ENCODE data around the gene G6PC2.
"Not testable (repeated sequence)": the region's sequence is repeated elsewhere in the genome, so short reads cannot be mapped to it uniquely, and the experiment has no call there.

Gene G6PC2, protein sequence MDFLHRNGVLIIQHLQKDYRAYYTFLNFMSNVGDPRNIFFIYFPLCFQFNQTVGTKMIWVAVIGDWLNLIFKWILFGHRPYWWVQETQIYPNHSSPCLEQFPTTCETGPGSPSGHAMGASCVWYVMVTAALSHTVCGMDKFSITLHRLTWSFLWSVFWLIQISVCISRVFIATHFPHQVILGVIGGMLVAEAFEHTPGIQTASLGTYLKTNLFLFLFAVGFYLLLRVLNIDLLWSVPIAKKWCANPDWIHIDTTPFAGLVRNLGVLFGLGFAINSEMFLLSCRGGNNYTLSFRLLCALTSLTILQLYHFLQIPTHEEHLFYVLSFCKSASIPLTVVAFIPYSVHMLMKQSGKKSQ

GRCh38 chr2:168901003-168901402 lies at the start of gene G6PC2:
G6PC2 (plus strand) TSS chr2:168901291; CDS start chr2:168901332, 41 bp downstream.
- DNase-seq = no peak

GRCh38 chr2:168851674-168852320 lies 49.3 kb upstream of the G6PC2 start:
- no peak for DNase-seq

GRCh38 chr2:168852481-168852880 lies 48.6 kb upstream of the G6PC2 start:
- DNase-seq = no peak

- DNase-seq = no peak
These were observed 47.6 kb upstream of the G6PC2 start for GRCh38 chr2:168853471-168853870.

- no peak for DNase-seq
These were observed 46.4 kb upstream of the G6PC2 start for GRCh38 chr2:168854651-168855050.

DNA sequence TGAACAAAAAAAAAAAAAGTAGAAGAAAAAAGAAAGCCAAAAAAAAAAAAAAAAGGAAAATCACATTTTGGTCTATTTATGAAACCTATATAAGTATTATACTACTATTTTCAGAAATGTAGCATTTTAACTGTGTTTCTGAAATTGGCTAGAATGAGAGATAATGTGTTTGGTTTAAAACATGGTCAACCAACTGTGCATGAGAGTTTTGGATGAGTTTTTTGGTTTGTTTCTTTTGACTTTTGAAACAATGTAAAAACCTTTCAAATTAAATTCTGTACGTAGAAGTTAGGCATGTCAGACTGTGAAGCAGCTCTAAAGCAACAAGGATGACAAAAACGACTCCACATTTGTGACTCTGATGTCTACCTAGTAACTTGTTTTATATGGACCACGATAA lies 45.5 kb upstream of the G6PC2 start:
- DNase-seq = no peak

- DNase-seq = no peak
These were observed 42.9 kb upstream of the G6PC2 start for GRCh38 chr2:168858146-168858545.

- not testable (repeated sequence) for DNase-seq
These were observed 33.9 kb upstream of the G6PC2 start for GRCh38 chr2:168867164-168867563.

GRCh38 chr2:168870369-168870768 lies 30.7 kb upstream of the G6PC2 start:
- DNase-seq = not testable (repeated sequence)

DNA sequence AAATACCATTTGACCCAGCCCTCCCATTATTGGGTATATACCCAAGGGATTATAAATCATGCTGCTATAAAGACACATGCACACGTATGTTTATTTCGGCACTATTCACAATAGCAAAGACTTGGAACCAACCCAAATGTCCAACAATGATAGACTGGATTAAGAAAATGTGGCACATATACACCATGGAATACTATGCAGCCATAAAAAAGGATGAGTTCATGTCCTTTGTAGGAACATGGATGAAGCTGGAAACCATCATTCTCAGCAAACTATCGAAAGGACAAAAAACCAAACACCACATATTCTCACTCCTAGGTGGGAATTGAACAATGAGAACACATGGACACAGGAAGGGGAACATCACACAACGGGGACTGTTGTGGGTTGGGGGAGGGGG lies 30.3 kb upstream of the G6PC2 start:
- not testable (repeated sequence) for DNase-seq

GRCh38 chr2:168874368-168875054 lies 26.6 kb upstream of the G6PC2 start:
- DNase-seq = no peak

DNA sequence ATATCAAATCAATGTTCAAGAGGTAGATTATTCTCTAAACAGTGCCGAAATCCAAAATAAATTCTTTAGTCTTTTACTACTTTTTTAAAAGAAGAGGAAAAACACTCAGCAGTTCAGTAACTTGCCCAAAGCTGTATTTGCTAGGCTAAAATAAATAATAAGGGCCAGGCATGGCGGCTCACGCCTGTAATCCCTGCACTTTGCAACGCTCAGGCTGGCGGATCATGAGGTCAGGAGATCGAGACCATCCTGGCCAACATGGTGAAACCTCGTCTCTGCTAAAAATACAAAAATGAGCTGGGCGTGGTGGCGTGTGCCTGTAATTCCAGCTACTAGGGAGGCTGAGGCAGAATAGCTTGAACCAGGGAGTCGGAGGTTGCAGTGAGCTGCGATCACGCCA lies 18.9 kb upstream of the G6PC2 start:
- not testable (repeated sequence) for DNase-seq

GRCh38 chr2:168884975-168885374 lies 16.1 kb upstream of the G6PC2 start:
- DNase-seq = no peak

DNA sequence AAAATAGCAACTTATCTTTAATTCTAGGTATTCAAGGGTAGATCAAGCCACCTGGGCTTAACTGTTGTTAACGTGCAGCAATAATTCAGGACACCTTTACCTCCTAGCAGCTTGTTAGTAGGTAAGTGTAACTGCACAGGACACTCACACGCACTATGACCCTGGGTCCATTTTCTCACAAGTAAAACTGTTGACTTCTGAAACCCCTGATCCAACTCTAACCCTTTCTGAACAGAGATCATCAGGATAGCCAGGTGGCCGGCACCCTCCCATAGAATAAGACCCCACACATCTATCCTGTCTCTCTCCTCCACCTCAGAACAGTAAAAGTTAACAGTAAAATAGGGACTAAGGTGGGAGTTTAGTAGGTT lies 11.5 kb upstream of the G6PC2 start:
- DNase-seq = no peak

GRCh38 chr2:168890006-168890782 lies 10.9 kb upstream of the G6PC2 start, which contains the start of gene SPC25:
SPC25 (minus strand) TSS chr2:168890430; CDS start chr2:168889519, 911 bp downstream.
- peak; percentile 76 for DNase-seq

DNA sequence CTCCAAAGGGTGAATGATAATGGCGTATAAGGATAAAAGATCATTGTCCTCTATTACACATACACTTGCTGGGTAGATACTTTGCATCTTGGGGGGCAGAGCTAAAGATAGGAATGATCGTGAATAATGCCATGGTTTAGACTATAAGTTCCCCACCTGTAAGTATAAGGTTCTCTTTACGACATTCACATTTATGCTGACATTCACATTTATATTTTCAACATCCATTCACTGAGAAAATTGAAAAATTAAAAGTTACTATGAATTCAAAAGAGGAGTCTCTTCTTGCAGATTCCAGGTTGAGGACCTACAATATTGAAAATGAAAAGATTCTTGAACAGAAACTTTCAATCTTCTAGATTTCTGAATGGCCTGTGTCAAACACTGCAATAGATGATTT lies 8.8 kb upstream of the G6PC2 start:
- DNase-seq = no peak

DNA sequence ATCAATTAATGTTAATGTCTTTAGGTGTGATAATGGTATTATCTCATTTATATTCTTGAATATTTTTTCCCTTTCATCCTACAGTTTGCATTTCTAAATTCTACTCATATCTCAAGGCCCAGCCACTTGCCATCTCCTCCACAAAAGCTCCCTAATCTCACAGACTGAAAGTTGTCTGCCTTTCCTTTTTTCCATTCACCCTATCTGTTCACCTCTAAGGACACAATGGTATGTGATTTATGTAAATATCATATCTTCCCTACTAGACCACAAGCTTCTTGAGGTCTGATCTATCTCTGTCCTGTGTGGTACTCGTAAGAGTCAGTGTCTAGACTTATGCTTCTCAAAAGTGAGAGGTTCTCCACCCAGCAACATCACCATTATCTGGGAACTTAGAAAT lies 7.0 kb upstream of the G6PC2 start:
- DNase-seq = no peak

DNA sequence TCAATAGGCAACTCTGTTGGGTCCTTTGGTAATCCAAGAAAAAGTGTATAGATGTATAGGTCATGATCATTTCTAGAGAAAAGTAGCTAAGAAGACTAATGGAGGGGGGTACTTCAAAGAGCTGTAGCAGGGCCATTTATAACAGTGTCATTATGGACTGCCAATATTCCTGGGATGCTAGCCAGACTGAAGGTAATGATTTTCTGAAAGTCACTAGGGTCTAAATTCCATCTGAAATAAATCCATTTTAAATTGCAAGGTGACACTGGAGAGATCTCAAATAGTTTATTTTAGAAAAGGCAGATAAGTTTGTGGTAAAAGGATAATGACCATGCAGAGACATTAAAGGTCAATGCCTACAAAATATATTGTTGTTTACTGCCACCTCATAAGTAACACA lies 6.4 kb upstream of the G6PC2 start:
- no peak for DNase-seq

GRCh38 chr2:168895771-168896170 lies 5.3 kb upstream of the G6PC2 start:
- no peak for DNase-seq

GRCh38 chr2:168896783-168897182 lies 4.3 kb upstream of the G6PC2 start:
- DNase-seq = no peak

DNA sequence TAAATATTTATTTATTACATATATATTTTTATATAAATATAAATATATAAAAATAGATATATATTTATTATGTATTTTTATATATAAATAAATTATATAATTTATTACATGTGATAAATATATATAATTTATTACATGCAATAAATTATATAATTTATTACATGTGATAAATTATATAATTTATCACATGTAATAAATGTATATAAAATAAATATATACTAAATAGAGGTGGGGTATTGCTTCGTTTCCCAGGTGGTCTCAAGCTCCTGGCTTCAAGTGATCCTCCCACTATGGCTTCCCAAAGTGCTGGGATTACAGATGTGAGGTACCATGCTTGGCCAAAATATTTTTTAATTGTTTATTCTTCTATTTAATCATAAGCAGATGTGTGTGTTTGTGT lies 3.6 kb upstream of the G6PC2 start:
- no peak for DNase-seq

- DNase-seq = no peak
These were observed 2.8 kb downstream of the G6PC2 start for GRCh38 chr2:168903888-168904287.

DNA sequence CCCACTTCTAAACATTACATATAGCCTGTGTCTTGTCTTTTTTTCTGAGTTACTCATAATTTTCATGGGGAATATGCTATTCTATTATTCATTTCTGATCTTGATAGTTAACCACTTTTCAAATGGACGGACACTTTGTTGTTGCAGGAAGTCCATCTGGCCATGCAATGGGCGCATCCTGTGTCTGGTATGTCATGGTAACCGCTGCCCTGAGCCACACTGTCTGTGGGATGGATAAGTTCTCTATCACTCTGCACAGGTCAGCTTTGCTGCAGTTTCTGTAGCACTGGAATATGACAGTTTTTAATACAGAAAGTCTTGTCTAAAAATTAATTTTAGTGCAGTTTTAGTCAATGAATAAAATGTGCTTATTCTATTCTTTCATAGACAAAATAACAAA lies 3.3 kb downstream of the G6PC2 start:
- DNase-seq = no peak
